ENCODE data around the gene MISFA. TPM values are rescaled to one million over a fixed set of nuclear protein-coding genes. Genes with fewer than 3 reads are reported as not detected.

MISFA gene
- total RNA-seq, 1 donor from 2014 or later = 1.6 TPM

GRCh38 chr11:18566406-18566805 lies 33.2 kb upstream of the MISFA start:
- H3K27ac ChIP-seq = no peak overlapping the region
- Mint-ChIP-seq H3K36me3 (peaks cover 4% of the 10 kb centered on the region), H3K27ac (no peak overlapping the region), H3K4me1 (no peaks in the 10 kb centered on the region), H3K9me3 (no peaks in the 10 kb centered on the region), H3K27me3 (ENCODE audit: insufficient read depth, low read depth) (no peaks in the 10 kb centered on the region), H3K4me3 (no peak overlapping the region)
- H3K9ac ChIP-seq = no peak overlapping the region
- H3K27me3 ChIP-seq = no peaks in the 10 kb centered on the region
- no peaks in the 10 kb centered on the region for H3K79me2 ChIP-seq (ENCODE audit: low read depth)
- H3K4me3 ChIP-seq = no peak overlapping the region
- no peak for TF ChIP-seq EZH2phosphoT487 (IDR thresholded peaks at IDR 0.05)
- TF ChIP-seq CTCF (IDR thresholded peaks at IDR 0.05) = no peak
- TF ChIP-seq EZH2 (IDR thresholded peaks at IDR 0.05) = no peak
- H3K36me3 ChIP-seq = no peaks in the 10 kb centered on the region
- no peak for DNase-seq (ENCODE audit: low spot score)
- H3F3A ChIP-seq (ENCODE audit: low read depth) = no peaks in the 10 kb centered on the region
- no peaks in the 10 kb centered on the region for H4K20me1 ChIP-seq (ENCODE audit: low read depth)
- no peaks in the 10 kb centered on the region for H3K9me3 ChIP-seq (ENCODE audit: low read depth)
- H3K4me1 ChIP-seq = no peaks in the 10 kb centered on the region
- H3K4me2 ChIP-seq = no peak overlapping the region
- H2AFZ ChIP-seq (replicated peaks) = no peak overlapping the region

GRCh38 chr11:18567081-18567480 lies 32.5 kb upstream of the MISFA start:
- no peaks in the 10 kb centered on the region for H3K27me3 ChIP-seq
- H3K9ac ChIP-seq = no peak overlapping the region
- Mint-ChIP-seq H3K27ac (no peak overlapping the region), H3K27me3 (ENCODE audit: insufficient read depth, low read depth) (no peaks in the 10 kb centered on the region), H3K4me1 (no peaks in the 10 kb centered on the region), H3K36me3 (peaks cover 4% of the 10 kb centered on the region), H3K9me3 (no peaks in the 10 kb centered on the region), H3K4me3 (no peak overlapping the region)
- H3K27ac ChIP-seq = no peak overlapping the region
- no peak overlapping the region for H3K4me3 ChIP-seq
- no peaks in the 10 kb centered on the region for H3K9me3 ChIP-seq (ENCODE audit: low read depth)
- no peak overlapping the region for H2AFZ ChIP-seq (replicated peaks)
- TF ChIP-seq EZH2 (IDR thresholded peaks at IDR 0.05) = no peak
- TF ChIP-seq CTCF (IDR thresholded peaks at IDR 0.05) = no peak
- no peak for TF ChIP-seq EZH2phosphoT487 (IDR thresholded peaks at IDR 0.05)
- H3K4me2 ChIP-seq = no peak overlapping the region
- no peak for DNase-seq (ENCODE audit: low spot score)
- no peaks in the 10 kb centered on the region for H4K20me1 ChIP-seq (ENCODE audit: low read depth)
- H3K79me2 ChIP-seq (ENCODE audit: low read depth) = no peaks in the 10 kb centered on the region
- no peaks in the 10 kb centered on the region for H3K36me3 ChIP-seq
- H3K4me1 ChIP-seq = no peaks in the 10 kb centered on the region
- H3F3A ChIP-seq (ENCODE audit: low read depth) = no peaks in the 10 kb centered on the region

- Histone ChIP-seq H2AFZ (replicated peaks) (no peak overlapping the region), H3K4me3 (no peak overlapping the region), H3K4me2 (no peak overlapping the region), H3K4me1 (no peaks in the 10 kb centered on the region), H3K36me3 (no peaks in the 10 kb centered on the region), H3F3A (ENCODE audit: low read depth) (no peaks in the 10 kb centered on the region), H4K20me1 (ENCODE audit: low read depth) (no peaks in the 10 kb centered on the region), H3K79me2 (ENCODE audit: low read depth) (no peaks in the 10 kb centered on the region), H3K9me3 (ENCODE audit: low read depth) (no peaks in the 10 kb centered on the region), H3K27ac (no peak overlapping the region), H3K9ac (no peak overlapping the region), H3K27me3 (no peaks in the 10 kb centered on the region)
- Mint-ChIP-seq H3K4me3 (no peak overlapping the region), H3K9me3 (no peaks in the 10 kb centered on the region), H3K27me3 (ENCODE audit: insufficient read depth, low read depth) (no peaks in the 10 kb centered on the region), H3K4me1 (no peaks in the 10 kb centered on the region), H3K27ac (no peak overlapping the region), H3K36me3 (peaks cover 4% of the 10 kb centered on the region)
- no peak for DNase-seq (ENCODE audit: low spot score)
- no peak for TF ChIP-seq CTCF (IDR thresholded peaks at IDR 0.05)
- no peak for TF ChIP-seq EZH2 (IDR thresholded peaks at IDR 0.05)
- TF ChIP-seq EZH2phosphoT487 (IDR thresholded peaks at IDR 0.05) = no peak
These were observed 24.2 kb upstream of the MISFA start for GRCh38 chr11:18575361-18575760.

All from neural progenitor cell (in vitro differentiated cells).